Chondrocyte (in vitro differentiated cells): ENCODE results near the gene ASCC2. TPM values are rescaled to one million over a fixed set of nuclear protein-coding genes. Genes with fewer than 3 reads are reported as not detected.

Experiments used
- DNase-seq: peaks from one replicate; pipeline ENCODE4 v3.0.0; 2021; ENCODE audit warnings: mixed read lengths, low spot score
- H3K27ac Mint-ChIP-seq: one replicate; pipeline ENCODE4 v1.8.0; 2021; ENCODE audit warnings: mild to moderate bottlenecking, moderate library complexity, mixed read lengths; ENCODE audit not compliant: unreplicated experiment
- H3K27me3 Mint-ChIP-seq: 2 replicates; pipeline ENCODE4 v1.8.0; 2021; ENCODE audit warnings: low read depth, mixed read lengths
- H3K36me3 Mint-ChIP-seq: 2 replicates; pipeline ENCODE4 v1.8.0; 2021; ENCODE audit warnings: low read depth, mixed read lengths
- H3K4me1 Mint-ChIP-seq: 2 replicates; pipeline ENCODE4 v1.8.0; 2021; ENCODE audit warnings: low read depth, mild to moderate bottlenecking, mixed read lengths
- H3K4me3 Mint-ChIP-seq: one replicate; pipeline ENCODE4 v1.8.0; 2021; ENCODE audit warnings: mild to moderate bottlenecking, moderate library complexity, mixed read lengths; ENCODE audit not compliant: unreplicated experiment
- H3K9me3 Mint-ChIP-seq: 2 replicates; pipeline ENCODE4 v1.8.0; 2021; ENCODE audit warnings: low read depth, mixed read lengths
- total RNA-seq: library from RNA; stranded (reverse); gene quantifications from 3 replicates; pipeline ENCODE4 v1.2.1, GENCODE V29; 2021
- TF ChIP-seq, protein P1 (sequence below): fragments of 200-600 bp; sonication (generic); IDR thresholded peaks from 2 replicates; pipeline ENCODE4 v1.5.0; 2021; ENCODE audit warnings: antibody characterized with exemption, mild to moderate bottlenecking, moderate library complexity

Gene ASCC2
- total RNA-seq, 1 donor from 2014 or later: 43.2 TPM

DNA sequence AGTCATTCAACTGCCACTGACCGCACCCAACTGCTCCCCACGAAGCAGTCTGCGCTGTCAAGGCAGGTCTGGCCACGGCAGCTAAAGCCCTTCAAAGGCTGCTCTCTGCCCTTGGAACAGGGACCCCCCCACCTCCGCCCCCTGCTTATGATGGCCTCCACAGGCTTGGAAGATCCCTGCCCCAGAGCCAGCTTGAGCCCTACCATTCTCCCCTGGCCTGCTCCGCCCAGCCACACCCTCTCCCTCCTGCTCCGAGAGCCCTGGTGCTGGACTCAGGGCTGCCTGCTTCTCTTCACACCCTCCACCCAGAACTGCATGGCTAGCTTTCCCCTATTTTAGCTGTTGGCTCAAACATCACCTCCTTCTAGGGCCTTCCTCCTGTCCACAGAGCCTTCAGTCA lies 90.2 kb downstream of the ASCC2 start:
- Mint-ChIP-seq H3K4me3 (no peak overlapping the region), H3K27ac (peak overlapping the region; percentile 65)

DNA sequence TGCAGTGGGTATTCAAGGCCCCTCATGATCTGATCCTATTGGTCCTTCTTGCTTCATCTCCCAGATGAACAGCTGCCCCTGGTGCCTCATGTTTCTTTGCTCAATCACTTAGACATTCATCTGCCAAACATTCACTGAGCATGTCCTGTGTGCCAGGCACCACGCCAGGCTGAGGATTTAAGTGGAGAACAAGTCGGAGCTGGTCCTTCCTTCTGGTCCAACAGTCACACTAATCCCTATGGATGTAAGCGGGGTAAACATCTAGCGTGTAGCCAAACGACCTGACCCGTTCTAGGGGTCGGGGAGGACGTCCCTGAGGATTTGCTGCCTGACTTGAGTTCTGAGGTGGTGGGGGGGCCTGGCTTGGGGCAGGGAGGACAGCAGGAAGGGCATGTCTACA lies 93.2 kb downstream of the ASCC2 start:
- Mint-ChIP-seq H3K27me3 (no peaks in the 10 kb centered on the region), H3K27ac (no peak overlapping the region), H3K9me3 (no peaks in the 10 kb centered on the region), H3K4me3 (no peak overlapping the region), H3K36me3 (peaks cover 16% of the 10 kb centered on the region), H3K4me1 (no peaks in the 10 kb centered on the region)
- no peak for DNase-seq
- TF ChIP-seq, protein P1, sequence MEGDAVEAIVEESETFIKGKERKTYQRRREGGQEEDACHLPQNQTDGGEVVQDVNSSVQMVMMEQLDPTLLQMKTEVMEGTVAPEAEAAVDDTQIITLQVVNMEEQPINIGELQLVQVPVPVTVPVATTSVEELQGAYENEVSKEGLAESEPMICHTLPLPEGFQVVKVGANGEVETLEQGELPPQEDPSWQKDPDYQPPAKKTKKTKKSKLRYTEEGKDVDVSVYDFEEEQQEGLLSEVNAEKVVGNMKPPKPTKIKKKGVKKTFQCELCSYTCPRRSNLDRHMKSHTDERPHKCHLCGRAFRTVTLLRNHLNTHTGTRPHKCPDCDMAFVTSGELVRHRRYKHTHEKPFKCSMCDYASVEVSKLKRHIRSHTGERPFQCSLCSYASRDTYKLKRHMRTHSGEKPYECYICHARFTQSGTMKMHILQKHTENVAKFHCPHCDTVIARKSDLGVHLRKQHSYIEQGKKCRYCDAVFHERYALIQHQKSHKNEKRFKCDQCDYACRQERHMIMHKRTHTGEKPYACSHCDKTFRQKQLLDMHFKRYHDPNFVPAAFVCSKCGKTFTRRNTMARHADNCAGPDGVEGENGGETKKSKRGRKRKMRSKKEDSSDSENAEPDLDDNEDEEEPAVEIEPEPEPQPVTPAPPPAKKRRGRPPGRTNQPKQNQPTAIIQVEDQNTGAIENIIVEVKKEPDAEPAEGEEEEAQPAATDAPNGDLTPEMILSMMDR: no peak

More for the DNA sequence above, 90.2 kb downstream of the ASCC2 start:
- DNase-seq: no peak
- no peaks in the 10 kb centered on the region for H3K4me1 Mint-ChIP-seq
- H3K9me3 Mint-ChIP-seq: no peaks in the 10 kb centered on the region
- peaks cover 13% of the 10 kb centered on the region for H3K36me3 Mint-ChIP-seq
- no peaks in the 10 kb centered on the region for H3K27me3 Mint-ChIP-seq
- TF ChIP-seq, protein P1: no peak

DNA sequence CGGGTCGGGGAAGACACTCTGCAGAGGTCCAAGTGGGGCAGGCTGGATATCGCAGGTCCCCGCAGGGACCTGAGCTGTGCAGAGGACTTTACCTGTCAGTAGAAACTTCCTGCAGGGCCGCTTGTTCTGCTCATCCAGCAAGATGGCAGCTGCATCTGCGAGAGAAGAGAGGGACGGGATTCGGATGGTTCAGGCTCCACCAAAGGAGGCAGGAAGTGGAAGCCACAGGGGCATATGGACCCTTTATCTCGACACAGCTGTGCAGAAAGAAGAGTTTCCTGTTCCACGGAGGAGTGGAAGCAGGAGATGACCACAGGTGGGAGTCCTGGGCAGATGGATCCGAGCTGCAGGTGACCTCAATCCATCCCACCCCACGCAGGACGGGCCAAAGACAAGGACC lies 95.7 kb downstream of the ASCC2 start:
- Mint-ChIP-seq H3K27me3 (no peaks in the 10 kb centered on the region), H3K9me3 (no peaks in the 10 kb centered on the region), H3K36me3 (peaks cover 8% of the 10 kb centered on the region), H3K4me1 (no peaks in the 10 kb centered on the region), H3K27ac (no peak overlapping the region), H3K4me3 (no peak overlapping the region)
- TF ChIP-seq, protein P1: no peak
- no peak for DNase-seq

DNA sequence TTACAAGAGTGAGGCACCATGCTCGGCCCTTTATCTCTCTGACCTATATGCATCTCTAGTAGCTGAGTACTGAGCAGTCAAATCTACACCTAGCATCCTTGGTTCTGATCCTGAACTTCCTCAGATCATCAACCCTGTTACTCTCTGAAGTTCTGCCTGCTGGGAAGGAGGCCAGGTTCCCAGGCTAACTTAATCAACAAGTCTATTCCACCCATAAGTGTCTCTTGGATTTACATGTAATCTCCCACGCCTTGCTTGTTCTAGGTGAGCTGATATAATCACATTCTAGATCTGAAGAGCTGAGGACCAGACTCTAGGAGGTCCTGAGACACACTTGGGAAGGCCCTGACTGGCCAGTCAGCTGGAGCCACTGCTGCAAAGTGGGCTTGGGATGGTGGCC lies 96.1 kb downstream of the ASCC2 start:
- peaks cover 7% of the 10 kb centered on the region for H3K36me3 Mint-ChIP-seq
- H3K4me1 Mint-ChIP-seq: no peaks in the 10 kb centered on the region
- H3K27me3 Mint-ChIP-seq: no peaks in the 10 kb centered on the region
- no peak overlapping the region for H3K27ac Mint-ChIP-seq
- no peaks in the 10 kb centered on the region for H3K9me3 Mint-ChIP-seq
- TF ChIP-seq, protein P1: no peak
- H3K4me3 Mint-ChIP-seq: no peak overlapping the region
- DNase-seq: no peak

DNA sequence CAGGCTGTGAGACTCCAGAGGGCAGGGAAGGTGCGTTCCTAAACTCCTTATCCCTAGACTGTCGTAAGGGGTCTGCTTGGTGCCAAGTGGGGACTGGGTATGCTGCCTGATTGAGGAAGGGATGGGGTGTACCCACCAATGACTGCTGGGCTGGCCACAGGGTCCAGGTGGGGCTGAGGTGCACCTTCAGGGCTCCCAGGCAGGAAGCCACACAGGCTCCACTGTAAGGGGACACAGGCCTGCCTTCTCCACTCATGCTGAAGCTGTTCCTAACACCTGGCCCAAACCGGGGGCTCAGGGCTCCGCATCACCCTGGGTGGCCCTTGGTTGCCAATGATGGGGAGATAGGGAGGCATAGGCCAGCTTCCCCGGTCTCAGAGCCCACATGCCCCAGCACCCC lies 97.9 kb downstream of the ASCC2 start:
- Mint-ChIP-seq H3K27me3 (no peaks in the 10 kb centered on the region), H3K9me3 (no peaks in the 10 kb centered on the region), H3K36me3 (peaks cover 3% of the 10 kb centered on the region), H3K27ac (no peak overlapping the region), H3K4me1 (no peaks in the 10 kb centered on the region), H3K4me3 (no peak overlapping the region)
- TF ChIP-seq, protein P1: no peak
- no peak for DNase-seq
